Natural killer cell treated with Interleukin-12 subunit alpha and Interleukin-12 subunit beta and Interleukin-15 and Interleukin-18, amount 100 ng/mL, for 72 hours (primary cell): ENCODE measurements around the gene FCN2. TPM values are rescaled to one million over a fixed set of nuclear protein-coding genes. Genes with fewer than 3 reads are reported as not detected.

Source experiments
- ATAC-seq, 2 donors: fragments of 150-1000 bp; cut with Tn5 transposase in 1 of 2; sonication (Bioruptor Pico), chemical (Tn5 transposase) in 1 of 2; 2 replicates each; pipeline ENCODE4 v1.10.0; 2021
- DNase-seq: peaks from one replicate; pipeline ENCODE4 v3.0.0; 2022; ENCODE audit warnings: low spot score
- H3K27ac Mint-ChIP-seq, 2 donors: 1 replicate in 1 of 2; 2 replicates in 1 of 2; pipeline ENCODE4 v1.8.0; 2022; ENCODE audit warnings: mixed read lengths in 2 of 2, mild to moderate bottlenecking in 1 of 2, moderate library complexity in 1 of 2
- H3K27me3 Mint-ChIP-seq, 2 donors: 1 replicate in 1 of 2; 2 replicates in 1 of 2; pipeline ENCODE4 v1.8.0; 2022; ENCODE audit warnings: mixed read lengths in 2 of 2
- H3K36me3 Mint-ChIP-seq: one replicate; pipeline ENCODE4 v1.8.0; 2022; ENCODE audit warnings: mixed read lengths
- H3K4me1 Mint-ChIP-seq, 2 donors: 1 replicate in 1 of 2; 2 replicates in 1 of 2; pipeline ENCODE4 v1.8.0; 2022; ENCODE audit warnings: low read depth in 2 of 2, mixed read lengths in 2 of 2, mild to moderate bottlenecking in 1 of 2
- H3K4me3 Mint-ChIP-seq: one replicate; pipeline ENCODE4 v1.8.0; 2022; ENCODE audit warnings: mixed read lengths
- H3K9me3 Mint-ChIP-seq: 2 replicates; pipeline ENCODE4 v1.8.0; 2022; ENCODE audit warnings: mixed read lengths
- total RNA-seq, 2 donors: library from RNA; stranded (reverse); gene quantifications; one replicate each; pipeline ENCODE4 v1.2.3, GENCODE V29; 2022

Gene FCN2
- total RNA-seq, result not detected

DNA sequence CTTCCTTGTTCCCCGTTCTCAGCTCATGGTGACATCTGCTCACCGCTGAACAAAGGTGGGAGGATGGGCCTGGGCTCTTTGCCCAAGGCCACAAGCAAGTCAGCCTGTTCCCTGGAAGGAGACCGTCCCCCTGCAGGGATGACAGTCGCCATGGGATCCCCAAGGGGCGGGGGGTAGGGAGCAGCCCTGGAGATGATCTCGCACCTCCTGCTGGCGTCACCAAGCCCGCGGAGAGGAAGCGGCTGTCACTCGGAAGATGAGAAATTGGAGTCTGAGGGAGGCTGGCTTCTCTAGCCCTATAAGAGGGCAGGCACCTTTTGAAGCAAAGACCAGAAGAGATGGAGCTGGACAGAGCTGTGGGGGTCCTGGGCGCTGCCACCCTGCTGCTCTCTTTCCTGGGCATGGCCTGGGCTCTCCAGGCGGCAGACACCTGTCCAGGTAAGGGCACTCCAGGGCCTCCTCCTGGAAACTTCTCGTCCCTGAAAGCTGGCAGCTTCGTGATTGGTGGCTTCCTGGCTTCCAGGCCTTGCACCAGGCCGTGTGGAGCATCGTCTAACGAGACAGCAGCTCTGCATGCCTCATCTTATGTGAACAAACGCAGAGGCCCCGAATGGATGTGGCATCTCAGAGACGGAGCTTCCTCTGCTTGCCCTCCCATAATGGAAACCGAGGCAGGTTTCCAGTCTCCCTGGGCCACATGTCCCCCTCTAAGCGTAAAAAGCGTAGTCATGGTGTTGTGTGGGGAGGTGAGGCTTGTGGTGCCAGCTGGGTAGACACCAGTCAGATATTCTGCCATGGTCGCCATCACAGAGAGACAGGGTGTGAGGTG lies at the start of gene FCN2:
TSS of gene FCN2 (plus strand) at position 327 of the 829 bp plus-strand sequence. CDS start at position 339, 12 bp downstream.
- Mint-ChIP-seq H3K4me3 (no peak within 1 kb of the TSS), H3K27me3 (peaks cover 3 to 17% of the 10 kb centered on the region in 2 donors), H3K4me1 (no peaks in the 10 kb centered on the region), H3K36me3 (no peaks in the 10 kb centered on the region), H3K9me3 (no peaks in the 10 kb centered on the region), H3K27ac (no peak within 1 kb of the TSS)
- ATAC-seq, result no peak
- no peak for DNase-seq

DNA sequence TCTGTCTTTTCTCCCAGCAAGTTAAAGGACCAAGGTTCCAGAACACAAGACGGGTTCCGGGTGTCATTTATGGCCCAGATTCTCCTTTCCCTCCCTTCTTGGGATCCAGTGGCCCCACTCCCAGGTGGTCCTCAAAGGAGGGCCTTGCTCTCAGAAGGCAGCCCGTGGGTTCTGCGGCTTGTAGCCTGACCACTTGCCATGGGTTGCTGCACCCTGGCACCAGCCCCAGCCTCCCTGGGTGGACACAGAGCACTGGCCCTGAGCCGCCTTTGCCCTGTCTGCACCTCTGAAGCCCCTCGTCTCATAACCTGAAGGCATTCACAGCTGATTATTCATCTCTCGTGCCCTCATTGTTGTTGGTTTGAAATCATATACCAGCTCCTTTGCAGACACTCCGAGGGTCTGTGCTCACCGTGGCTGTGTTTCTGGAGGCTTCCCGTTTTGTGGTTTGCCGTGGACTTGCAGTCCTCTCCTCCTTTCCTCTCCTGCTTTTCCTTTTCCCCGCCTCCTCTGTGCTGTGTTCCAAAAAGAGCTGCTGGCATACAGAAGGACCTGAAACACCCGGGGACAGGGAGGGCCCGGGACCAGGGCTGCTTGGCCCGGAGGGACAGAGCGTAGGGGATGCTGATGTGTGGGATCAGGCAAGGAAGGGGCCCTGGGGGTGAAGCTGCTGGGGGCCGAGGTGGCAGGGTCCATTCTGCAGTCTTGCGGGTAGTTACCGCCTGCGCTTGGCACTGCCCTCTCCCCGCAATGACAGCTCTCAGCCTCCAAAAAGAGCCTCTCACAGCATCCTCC lies 49.5 kb upstream of the FCN2 start:
- H3K27ac Mint-ChIP-seq, result no peak overlapping the region
- no peaks in the 10 kb centered on the region for H3K9me3 Mint-ChIP-seq
- no peaks in the 10 kb centered on the region for H3K4me1 Mint-ChIP-seq
- no peak for DNase-seq
- ATAC-seq, result no peak
- H3K4me3 Mint-ChIP-seq, result no peak overlapping the region
- no peaks in the 10 kb centered on the region for H3K36me3 Mint-ChIP-seq
- H3K27me3 Mint-ChIP-seq, result no peaks in the 10 kb centered on the region

- H3K27ac Mint-ChIP-seq, result no peak overlapping the region
- H3K36me3 Mint-ChIP-seq, result no peaks in the 10 kb centered on the region
- no peak overlapping the region for H3K4me3 Mint-ChIP-seq
- no peak for DNase-seq
- H3K4me1 Mint-ChIP-seq, result no peaks in the 10 kb centered on the region
- no peaks in the 10 kb centered on the region for H3K9me3 Mint-ChIP-seq
- no peaks in the 10 kb centered on the region for H3K27me3 Mint-ChIP-seq
- ATAC-seq, result no peak
Observed at GRCh38 chr9:134832471-134832870, 48.1 kb upstream of the FCN2 start.

GRCh38 chr9:134833294-134833880 lies 47.2 kb upstream of the FCN2 start:
- Mint-ChIP-seq H3K27me3 (no peaks in the 10 kb centered on the region), H3K27ac (no peak overlapping the region)

GRCh38 chr9:134834217-134834956 lies 46.2 kb upstream of the FCN2 start:
- DNase-seq (no peak), ATAC-seq (no peak)
- no peaks in the 10 kb centered on the region for H3K4me1 Mint-ChIP-seq
- no peaks in the 10 kb centered on the region for H3K9me3 Mint-ChIP-seq
- H3K27me3 Mint-ChIP-seq, result no peaks in the 10 kb centered on the region
- H3K36me3 Mint-ChIP-seq, result no peaks in the 10 kb centered on the region
- no peak overlapping the region for H3K4me3 Mint-ChIP-seq
- no peak overlapping the region for H3K27ac Mint-ChIP-seq

More at GRCh38 chr9:134833294-134833880, 47.2 kb upstream of the FCN2 start:
- ATAC-seq (peak in 1 of 2 donors; percentile 33), DNase-seq (no peak)
- Mint-ChIP-seq H3K4me1 (no peaks in the 10 kb centered on the region), H3K4me3 (no peak overlapping the region), H3K36me3 (no peaks in the 10 kb centered on the region), H3K9me3 (no peaks in the 10 kb centered on the region)

- Mint-ChIP-seq H3K4me3 (no peak overlapping the region), H3K27ac (no peak overlapping the region), H3K9me3 (no peaks in the 10 kb centered on the region), H3K4me1 (no peaks in the 10 kb centered on the region), H3K36me3 (no peaks in the 10 kb centered on the region), H3K27me3 (no peaks in the 10 kb centered on the region)
- DNase-seq (no peak), ATAC-seq (no peak)
Observed at GRCh38 chr9:134834957-134835419, 45.6 kb upstream of the FCN2 start.

DNA sequence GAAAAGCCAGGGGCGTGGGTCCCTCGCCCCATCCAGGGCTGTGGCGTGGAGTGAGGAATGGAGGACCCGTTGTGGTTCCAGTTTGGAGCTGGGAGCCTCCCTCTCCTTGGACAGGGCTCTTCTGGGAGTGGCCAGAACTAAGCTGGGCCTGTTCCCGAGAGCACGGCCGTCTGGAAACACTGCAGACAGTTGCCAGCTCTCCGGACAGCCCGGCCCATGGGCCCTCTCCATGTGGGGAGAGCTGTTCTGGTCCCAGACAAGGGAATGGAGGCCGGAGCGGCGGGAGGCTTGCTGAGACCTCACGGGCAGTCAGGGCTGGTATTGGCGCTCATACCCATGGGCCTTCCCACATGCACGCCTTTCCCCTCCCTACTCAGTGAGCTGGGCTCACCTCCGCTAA lies 45.2 kb upstream of the FCN2 start:
- Mint-ChIP-seq H3K4me3 (no peak overlapping the region), H3K4me1 (no peaks in the 10 kb centered on the region), H3K27me3 (no peaks in the 10 kb centered on the region), H3K9me3 (no peaks in the 10 kb centered on the region), H3K27ac (no peak overlapping the region), H3K36me3 (no peaks in the 10 kb centered on the region)
- ATAC-seq (no peak), DNase-seq (no peak)

GRCh38 chr9:134835987-134836386 lies 44.6 kb upstream of the FCN2 start:
- Mint-ChIP-seq H3K27me3 (no peaks in the 10 kb centered on the region), H3K4me3 (no peak overlapping the region), H3K36me3 (no peaks in the 10 kb centered on the region), H3K4me1 (no peaks in the 10 kb centered on the region), H3K9me3 (no peaks in the 10 kb centered on the region), H3K27ac (no peak overlapping the region)
- no peak for ATAC-seq
- DNase-seq, result no peak

- Mint-ChIP-seq H3K36me3 (no peaks in the 10 kb centered on the region), H3K4me1 (no peaks in the 10 kb centered on the region), H3K27ac (no peak overlapping the region), H3K9me3 (no peaks in the 10 kb centered on the region), H3K27me3 (no peaks in the 10 kb centered on the region), H3K4me3 (no peak overlapping the region)
- ATAC-seq (no peak), DNase-seq (no peak)
Observed at GRCh38 chr9:134836406-134836970, 44.1 kb upstream of the FCN2 start.

DNA sequence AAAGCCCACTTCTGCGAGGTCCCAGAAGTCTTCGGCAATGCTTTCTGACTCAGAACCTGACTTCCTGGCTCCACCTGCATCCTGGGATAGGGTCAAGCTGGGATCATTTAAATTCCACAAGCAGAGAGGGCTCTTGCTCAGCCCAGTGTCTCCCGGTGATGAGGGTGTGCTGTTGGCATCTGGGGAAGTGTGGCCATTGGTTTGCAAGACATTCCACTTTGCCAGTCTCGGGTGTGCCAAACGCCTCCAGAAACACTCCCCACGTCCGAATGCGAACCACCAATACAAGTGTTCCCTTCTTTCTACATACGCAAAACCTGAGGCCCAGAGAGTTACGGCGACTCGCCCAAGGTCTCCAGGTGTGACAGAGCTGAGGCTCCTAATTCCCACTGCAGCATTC lies 43.1 kb upstream of the FCN2 start:
- DNase-seq (no peak), ATAC-seq (no peak)
- no peaks in the 10 kb centered on the region for H3K27me3 Mint-ChIP-seq
- no peak overlapping the region for H3K27ac Mint-ChIP-seq
- no peak overlapping the region for H3K4me3 Mint-ChIP-seq
- H3K36me3 Mint-ChIP-seq, result no peaks in the 10 kb centered on the region
- H3K9me3 Mint-ChIP-seq, result no peaks in the 10 kb centered on the region
- H3K4me1 Mint-ChIP-seq, result no peaks in the 10 kb centered on the region

DNA sequence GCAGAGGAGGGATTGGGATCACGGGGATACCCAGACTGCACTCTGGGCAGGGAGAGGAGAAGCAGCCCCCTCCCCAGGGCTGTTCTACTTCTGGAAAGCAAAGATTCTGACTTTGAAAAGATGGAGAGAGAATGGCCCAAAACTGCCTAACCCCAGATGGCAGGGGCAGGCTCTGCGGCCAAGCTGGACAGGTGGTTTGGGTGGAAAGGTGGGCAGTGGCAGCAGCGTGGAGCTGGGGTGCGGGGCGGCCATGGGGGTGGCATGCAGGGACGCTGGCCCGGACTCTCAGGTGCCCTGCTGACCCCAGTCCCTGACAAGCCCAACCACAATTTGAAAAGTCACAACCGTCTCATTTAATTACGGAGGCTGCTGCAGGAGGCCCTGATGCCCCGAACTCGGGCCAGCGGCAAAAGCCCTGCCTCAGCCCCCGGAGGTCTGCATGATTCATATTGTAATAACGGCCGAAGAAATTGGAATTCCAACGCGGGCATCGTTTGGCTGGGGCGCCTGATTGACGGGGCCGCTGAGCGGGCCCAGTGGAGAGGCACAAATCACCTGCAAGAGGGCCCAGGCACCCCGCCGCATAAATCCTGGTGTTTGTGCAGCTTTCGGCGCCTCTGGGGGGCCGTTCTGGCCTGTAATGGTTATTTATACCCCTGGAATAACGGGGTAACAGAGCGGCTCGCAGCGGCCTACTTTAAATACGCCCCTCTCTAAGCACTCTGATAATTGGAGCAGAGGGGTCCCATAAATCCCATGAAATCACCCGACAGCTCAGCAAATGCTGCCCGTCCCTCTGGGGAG lies 41.8 kb upstream of the FCN2 start:
- Mint-ChIP-seq H3K4me1 (no peaks in the 10 kb centered on the region), H3K27ac (no peak overlapping the region), H3K36me3 (no peaks in the 10 kb centered on the region), H3K4me3 (no peak overlapping the region), H3K9me3 (no peaks in the 10 kb centered on the region), H3K27me3 (no peaks in the 10 kb centered on the region)
- ATAC-seq (no peak), DNase-seq (no peak)

- no peaks in the 10 kb centered on the region for H3K9me3 Mint-ChIP-seq
- H3K4me1 Mint-ChIP-seq, result no peaks in the 10 kb centered on the region
- no peaks in the 10 kb centered on the region for H3K27me3 Mint-ChIP-seq
- no peak overlapping the region for H3K27ac Mint-ChIP-seq
- no peak for DNase-seq
- ATAC-seq, result peak in 1 of 2 donors; percentile 6
- H3K36me3 Mint-ChIP-seq, result no peaks in the 10 kb centered on the region
- no peak overlapping the region for H3K4me3 Mint-ChIP-seq
Observed at GRCh38 chr9:134839455-134840125, 41.0 kb upstream of the FCN2 start.
